ENCODE data around the gene NPIPA7. TPM values are rescaled to one million over a fixed set of nuclear protein-coding genes. Genes with fewer than 3 reads are reported as not detected.
"Not testable (repeated sequence)": the region's sequence is repeated elsewhere in the genome, so short reads cannot be mapped to it uniquely, and the experiment has no call there.

The NPIPA7 gene
- total RNA-seq (2021; fragmentation: NEBNext Ultra II Directional; extraction: Animal tissue kit (Norgen Biotek cat#: 25700)): 10 to 100 TPM in 3 of 6 experiments, 1 to 10 TPM in 3; 6.2 to 12.7 (median 9.9) TPM
- long read RNA-seq, partial matches to known transcripts: 1 of 3 reads
- long read RNA-seq, other reads (novel, unspliced or antisense): 1 of 3 reads

DNA sequence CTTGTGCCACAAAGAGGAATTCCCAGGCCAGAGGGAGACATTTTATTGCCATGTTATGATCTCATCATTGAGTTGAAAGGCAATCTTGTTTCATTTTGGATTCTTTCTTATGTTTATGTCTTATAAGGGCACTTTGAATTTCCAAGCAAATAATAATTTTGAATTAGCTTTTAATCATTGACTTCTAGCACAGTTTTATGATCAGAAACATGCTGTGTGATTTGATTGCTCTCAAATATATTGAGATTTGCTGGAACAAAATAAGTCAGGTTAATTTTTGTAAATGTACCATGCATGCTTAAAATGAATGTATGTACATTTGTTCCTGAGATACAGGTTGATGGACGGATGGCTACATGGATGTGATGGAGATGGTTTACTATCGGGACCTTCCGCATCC lies at the start of gene NPIPA7:
Gene NPIPA7, plus strand, starts transcription at position 301 of the 400 bp plus-strand sequence. CDS start 105 bp downstream, outside the sequence.
- H3K36me3 Mint-ChIP-seq (ENCODE audit: low read depth); H3K27ac Mint-ChIP-seq; H3K4me1 Mint-ChIP-seq (ENCODE audit: low read depth); H3K4me3 Mint-ChIP-seq; H3K27me3 Mint-ChIP-seq (ENCODE audit: insufficient read depth); DNase-seq; H3K9me3 Mint-ChIP-seq: not testable (repeated sequence)

DNA sequence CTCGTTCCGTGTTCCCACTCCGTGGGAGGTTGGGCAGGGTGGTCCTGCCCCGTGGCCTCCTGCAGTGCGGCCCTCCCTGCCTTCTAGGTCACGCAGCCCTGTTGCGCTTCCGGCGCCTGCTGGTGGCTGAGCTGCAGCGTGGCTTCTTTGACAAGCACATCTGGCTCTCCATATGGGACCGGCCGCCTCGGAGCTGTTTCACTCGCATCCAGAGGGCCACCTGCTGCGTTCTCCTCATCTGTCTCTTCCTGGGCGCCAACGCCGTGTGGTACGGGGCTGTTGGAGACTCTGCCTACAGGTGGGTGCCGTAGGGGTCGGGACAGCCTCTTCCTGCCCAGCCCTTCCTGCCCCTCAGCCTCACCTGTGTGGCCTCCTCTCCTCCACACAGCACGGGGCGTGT lies 47.5 kb upstream of the NPIPA7 start:
- not testable (repeated sequence) for DNase-seq; H3K36me3 Mint-ChIP-seq (ENCODE audit: low read depth); H3K27ac Mint-ChIP-seq; H3K4me1 Mint-ChIP-seq (ENCODE audit: low read depth); H3K4me3 Mint-ChIP-seq; H3K9me3 Mint-ChIP-seq; H3K27me3 Mint-ChIP-seq (ENCODE audit: insufficient read depth)

DNA sequence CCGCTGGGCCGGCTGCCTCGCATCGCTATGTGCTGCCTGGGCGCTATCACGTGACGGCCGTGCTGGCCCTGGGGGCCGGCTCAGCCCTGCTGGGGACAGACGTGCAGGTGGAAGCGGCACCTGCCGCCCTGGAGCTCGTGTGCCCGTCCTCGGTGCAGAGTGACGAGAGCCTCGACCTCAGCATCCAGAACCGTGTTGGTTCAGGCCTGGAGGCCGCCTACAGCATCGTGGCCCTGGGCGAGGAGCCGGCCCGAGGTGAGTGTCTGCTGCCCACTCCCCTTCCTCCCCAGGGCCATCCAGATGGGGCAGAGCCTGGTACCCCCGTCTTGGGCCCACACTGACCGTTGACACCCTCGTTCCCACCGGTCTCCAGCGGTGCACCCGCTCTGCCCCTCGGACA lies 21.4 kb upstream of the NPIPA7 start:
- H3K4me1 Mint-ChIP-seq (ENCODE audit: low read depth); H3K9me3 Mint-ChIP-seq; H3K27me3 Mint-ChIP-seq (ENCODE audit: insufficient read depth); H3K4me3 Mint-ChIP-seq; H3K27ac Mint-ChIP-seq; H3K36me3 Mint-ChIP-seq (ENCODE audit: low read depth); DNase-seq: not testable (repeated sequence)

DNA sequence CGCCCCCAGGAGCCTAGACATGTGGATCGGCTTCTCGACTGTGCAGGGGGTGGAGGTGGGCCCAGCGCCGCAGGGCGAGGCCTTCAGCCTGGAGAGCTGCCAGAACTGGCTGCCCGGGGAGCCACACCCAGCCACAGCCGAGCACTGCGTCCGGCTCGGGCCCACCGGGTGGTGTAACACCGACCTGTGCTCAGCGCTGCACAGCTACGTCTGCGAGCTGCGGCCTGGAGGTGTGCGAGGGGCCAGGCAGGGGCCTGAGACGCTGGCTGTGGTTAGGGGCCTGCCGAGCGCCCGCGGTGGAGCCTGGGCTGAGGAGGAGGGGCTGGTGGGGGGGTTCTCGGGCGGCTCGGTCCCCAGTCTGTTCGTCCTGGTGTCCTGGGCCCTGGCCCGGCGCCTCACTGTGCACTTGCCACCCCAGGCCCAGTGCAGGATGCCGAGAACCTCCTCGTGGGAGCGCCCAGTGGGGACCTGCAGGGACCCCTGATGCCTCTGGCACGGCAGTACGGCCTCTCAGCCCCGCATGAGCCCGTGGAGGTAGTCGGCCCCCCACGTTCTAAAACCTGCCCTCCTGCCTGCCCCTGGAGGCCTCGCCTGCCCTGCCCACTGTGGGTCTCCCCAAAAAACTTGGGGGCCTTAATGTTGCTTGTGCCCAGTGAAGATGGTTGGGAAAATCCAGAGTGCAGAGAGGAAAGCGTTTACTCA lies 20.2 kb upstream of the NPIPA7 start:
- H3K27me3 Mint-ChIP-seq (ENCODE audit: insufficient read depth); H3K4me1 Mint-ChIP-seq (ENCODE audit: low read depth); DNase-seq; H3K27ac Mint-ChIP-seq; H3K4me3 Mint-ChIP-seq; H3K9me3 Mint-ChIP-seq; H3K36me3 Mint-ChIP-seq (ENCODE audit: low read depth): not testable (repeated sequence)

DNA sequence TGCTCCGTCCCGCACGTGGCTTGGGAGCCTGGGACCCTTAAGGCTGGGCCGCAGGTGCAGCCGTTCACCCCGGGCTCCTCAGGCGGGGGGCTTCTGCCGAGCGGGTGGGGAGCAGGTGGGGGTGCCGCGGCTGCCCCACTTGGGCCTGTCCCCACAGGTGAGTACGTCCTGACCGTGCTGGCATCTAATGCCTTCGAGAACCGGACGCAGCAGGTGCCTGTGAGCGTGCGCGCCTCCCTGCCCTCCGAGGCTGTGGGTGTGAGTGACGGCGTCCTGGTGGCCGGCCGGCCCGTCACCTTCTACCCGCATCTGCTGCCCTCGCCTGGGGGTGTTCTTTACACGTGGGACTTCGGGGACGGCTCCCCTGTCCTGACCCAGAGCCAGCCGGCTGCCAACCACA lies 15.3 kb upstream of the NPIPA7 start:
- not testable (repeated sequence) for H3K4me1 Mint-ChIP-seq (ENCODE audit: low read depth); H3K36me3 Mint-ChIP-seq (ENCODE audit: low read depth); H3K4me3 Mint-ChIP-seq; H3K9me3 Mint-ChIP-seq; H3K27ac Mint-ChIP-seq; H3K27me3 Mint-ChIP-seq (ENCODE audit: insufficient read depth); DNase-seq

DNA sequence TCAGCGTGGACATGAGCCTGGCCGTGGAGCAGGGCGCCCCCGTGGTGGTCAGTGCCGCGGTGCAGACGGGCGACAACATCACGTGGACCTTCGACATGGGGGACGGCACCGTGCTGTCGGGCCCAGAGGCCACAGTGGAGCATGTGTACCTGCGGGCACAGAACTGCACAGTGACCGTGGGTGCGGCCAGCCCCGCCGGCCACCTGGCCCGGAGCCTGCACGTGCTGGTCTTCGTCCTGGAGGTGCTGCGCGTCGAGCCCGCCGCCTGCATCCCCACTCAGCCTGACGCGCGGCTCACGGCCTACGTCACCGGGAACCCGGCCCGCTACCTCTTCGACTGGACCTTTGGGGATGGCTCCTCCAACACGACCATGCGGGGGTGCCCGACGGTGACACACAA lies 14.8 kb upstream of the NPIPA7 start:
- H3K9me3 Mint-ChIP-seq; H3K4me1 Mint-ChIP-seq (ENCODE audit: low read depth); DNase-seq; H3K27ac Mint-ChIP-seq; H3K27me3 Mint-ChIP-seq (ENCODE audit: insufficient read depth); H3K4me3 Mint-ChIP-seq; H3K36me3 Mint-ChIP-seq (ENCODE audit: low read depth): not testable (repeated sequence)

DNA sequence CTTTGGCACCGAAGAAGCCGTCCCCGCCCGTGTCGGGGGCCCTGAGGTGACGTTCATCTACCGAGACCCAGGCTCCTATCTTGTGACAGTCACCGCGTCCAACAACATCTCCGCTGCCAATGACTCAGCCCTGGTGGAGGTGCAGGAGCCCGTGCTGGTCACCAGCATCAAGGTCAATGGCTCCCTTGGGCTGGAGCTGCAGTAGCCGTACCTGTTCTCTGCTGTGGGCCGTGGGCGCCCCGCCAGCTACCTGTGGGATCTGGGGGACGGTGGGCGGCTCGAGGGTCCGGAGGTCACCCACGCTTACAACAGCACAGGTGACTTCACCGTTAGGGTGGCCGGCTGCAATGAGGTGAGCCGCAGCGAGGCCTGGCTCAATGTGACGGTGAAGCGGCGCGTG lies 14.2 kb upstream of the NPIPA7 start:
- not testable (repeated sequence) for H3K4me1 Mint-ChIP-seq (ENCODE audit: low read depth); H3K27me3 Mint-ChIP-seq (ENCODE audit: insufficient read depth); H3K27ac Mint-ChIP-seq; H3K4me3 Mint-ChIP-seq; DNase-seq; H3K36me3 Mint-ChIP-seq (ENCODE audit: low read depth); H3K9me3 Mint-ChIP-seq

DNA sequence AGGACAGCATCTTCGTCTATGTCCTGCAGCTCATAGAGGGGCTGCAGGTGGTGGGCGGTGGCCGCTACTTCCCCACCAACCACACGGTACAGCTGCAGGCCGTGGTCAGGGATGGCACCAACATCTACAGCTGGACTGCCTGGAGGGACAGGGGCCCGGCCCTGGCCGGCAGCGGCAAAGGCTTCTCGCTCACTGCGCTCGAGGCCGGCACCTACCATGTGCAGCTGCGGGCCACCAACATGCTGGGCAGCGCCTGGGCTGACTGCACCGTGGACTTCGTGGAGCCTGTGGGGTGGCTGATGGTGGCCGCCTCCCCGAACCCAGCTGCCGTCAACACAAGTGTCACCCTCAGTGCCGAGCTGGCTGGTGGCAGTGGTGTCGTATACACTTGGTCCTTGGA lies 13.6 kb upstream of the NPIPA7 start:
- H3K4me1 Mint-ChIP-seq (ENCODE audit: low read depth); H3K36me3 Mint-ChIP-seq (ENCODE audit: low read depth); H3K27ac Mint-ChIP-seq; DNase-seq; H3K4me3 Mint-ChIP-seq; H3K27me3 Mint-ChIP-seq (ENCODE audit: insufficient read depth); H3K9me3 Mint-ChIP-seq: not testable (repeated sequence)

DNA sequence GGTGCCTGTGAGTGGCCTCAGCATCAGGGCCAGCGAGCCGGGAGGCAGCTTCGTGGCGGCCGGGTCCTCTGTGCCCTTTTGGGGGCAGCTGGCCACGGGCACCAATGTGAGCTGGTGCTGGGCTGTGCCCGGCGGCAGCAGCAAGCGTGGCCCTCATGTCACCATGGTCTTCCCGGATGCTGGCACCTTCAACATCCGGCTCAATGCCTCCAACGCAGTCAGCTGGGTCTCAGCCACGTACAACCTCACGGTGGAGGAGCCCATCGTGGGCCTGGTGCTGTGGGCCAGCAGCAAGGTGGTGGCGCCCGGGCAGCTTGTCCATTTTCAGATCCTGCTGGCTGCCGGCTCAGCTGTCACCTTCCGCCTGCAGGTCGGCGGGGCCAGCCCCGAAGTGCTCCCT lies 13.1 kb upstream of the NPIPA7 start:
- H3K4me1 Mint-ChIP-seq (ENCODE audit: low read depth); H3K9me3 Mint-ChIP-seq: not testable (repeated sequence)

DNA sequence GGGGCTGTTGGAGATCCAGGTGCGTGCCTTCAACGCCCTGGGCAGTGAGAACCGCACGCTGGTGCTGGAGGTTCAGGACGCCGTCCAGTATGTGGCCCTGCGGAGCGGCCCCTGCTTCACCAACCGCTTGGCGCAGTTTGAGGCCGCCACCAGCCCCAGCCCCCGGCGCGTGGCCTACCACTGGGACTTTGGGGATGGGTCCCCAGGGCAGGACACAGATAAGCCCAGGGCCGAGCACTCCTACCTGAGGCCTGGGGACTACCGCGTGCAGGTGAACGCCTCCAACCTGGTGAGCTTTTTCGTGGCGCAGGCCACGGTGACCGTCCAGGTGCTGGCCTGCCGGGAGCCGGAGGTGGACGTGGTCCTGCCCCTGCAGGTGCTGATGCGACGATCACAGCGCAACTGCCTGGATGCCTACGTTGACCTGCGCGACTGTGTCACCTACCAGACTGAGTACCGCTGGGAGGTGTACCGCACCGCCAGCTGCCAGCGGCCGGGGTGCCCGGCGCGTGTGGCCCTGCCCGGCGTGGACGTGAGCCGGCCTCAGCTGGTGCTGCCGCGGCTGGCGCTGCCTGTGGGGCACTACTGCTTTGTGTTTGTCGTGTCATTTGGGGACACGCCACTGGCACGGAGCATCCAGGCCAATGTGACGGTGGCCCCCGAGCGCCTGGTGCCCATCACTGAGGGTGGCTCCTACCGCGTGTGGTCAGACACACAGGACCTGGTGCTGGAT lies 12.2 kb upstream of the NPIPA7 start:
- not testable (repeated sequence) for H3K27ac Mint-ChIP-seq; H3K36me3 Mint-ChIP-seq (ENCODE audit: low read depth); H3K27me3 Mint-ChIP-seq (ENCODE audit: insufficient read depth)

More for the DNA sequence above, 13.1 kb upstream of the NPIPA7 start:
- not testable (repeated sequence) for H3K36me3 Mint-ChIP-seq (ENCODE audit: low read depth); H3K27ac Mint-ChIP-seq; H3K27me3 Mint-ChIP-seq (ENCODE audit: insufficient read depth); DNase-seq; H3K4me3 Mint-ChIP-seq

DNA sequence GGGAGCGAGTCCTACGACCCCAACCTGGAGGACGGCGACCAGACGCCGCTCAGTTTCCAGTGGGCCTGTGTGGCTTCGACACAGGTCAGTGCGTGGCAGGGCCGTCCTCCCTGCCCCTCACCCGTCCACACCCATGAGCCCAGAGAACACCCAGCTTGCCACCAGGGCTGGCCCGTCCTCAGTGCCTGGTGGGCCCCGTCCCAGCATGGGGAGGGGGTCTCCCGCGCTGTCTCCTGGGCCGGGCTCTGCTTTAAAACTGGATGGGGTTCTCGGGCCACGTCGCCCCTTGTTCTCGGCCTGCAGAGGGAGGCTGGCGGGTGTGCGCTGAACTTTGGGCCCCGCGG lies 11.7 kb upstream of the NPIPA7 start:
- not testable (repeated sequence) for H3K27ac Mint-ChIP-seq; H3K9me3 Mint-ChIP-seq; DNase-seq; H3K4me3 Mint-ChIP-seq; H3K27me3 Mint-ChIP-seq (ENCODE audit: insufficient read depth); H3K36me3 Mint-ChIP-seq (ENCODE audit: low read depth); H3K4me1 Mint-ChIP-seq (ENCODE audit: low read depth)

More for the DNA sequence above, 12.2 kb upstream of the NPIPA7 start:
- not testable (repeated sequence) for H3K4me1 Mint-ChIP-seq (ENCODE audit: low read depth); DNase-seq; H3K4me3 Mint-ChIP-seq; H3K9me3 Mint-ChIP-seq

DNA sequence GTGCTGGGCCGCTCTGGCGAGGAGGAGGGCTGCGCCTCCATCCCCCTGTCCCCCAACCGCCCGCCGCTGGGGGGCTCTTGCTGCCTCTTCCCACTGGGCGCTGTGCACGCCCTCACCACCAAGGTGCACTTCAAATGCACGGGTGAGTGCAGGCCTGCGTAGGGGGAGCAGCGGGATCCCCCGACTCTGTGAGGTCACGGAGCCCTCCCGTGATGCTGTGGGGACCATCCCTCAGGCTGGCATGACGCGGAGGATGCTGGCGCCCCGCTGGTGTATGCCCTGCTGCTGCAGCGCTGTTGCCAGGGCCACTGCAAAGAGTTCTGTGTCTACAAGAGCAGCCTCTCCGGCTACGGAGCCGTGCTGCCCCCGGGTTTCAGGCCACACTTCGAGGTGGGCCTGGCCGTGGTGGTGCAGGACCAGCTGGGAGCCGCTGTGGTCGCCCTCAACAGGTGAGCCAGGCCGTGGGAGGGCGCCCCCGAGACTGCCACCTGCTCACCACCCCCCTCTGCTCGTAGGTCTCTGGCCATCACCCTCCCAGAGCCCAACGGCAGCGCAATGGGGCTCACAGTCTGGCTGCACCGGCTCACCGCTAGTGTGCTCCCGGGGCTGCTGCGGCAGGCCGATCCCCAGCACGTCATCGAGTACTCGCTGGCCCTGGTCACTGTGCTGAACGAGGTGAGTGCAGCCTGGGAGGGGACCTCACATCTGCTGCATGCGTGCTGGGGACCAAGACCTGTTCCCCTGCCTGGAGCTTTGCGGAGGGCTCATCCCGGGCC lies 9.7 kb upstream of the NPIPA7 start:
- DNase-seq; H3K36me3 Mint-ChIP-seq (ENCODE audit: low read depth); H3K4me3 Mint-ChIP-seq; H3K4me1 Mint-ChIP-seq (ENCODE audit: low read depth); H3K27ac Mint-ChIP-seq; H3K27me3 Mint-ChIP-seq (ENCODE audit: insufficient read depth); H3K9me3 Mint-ChIP-seq: not testable (repeated sequence)

DNA sequence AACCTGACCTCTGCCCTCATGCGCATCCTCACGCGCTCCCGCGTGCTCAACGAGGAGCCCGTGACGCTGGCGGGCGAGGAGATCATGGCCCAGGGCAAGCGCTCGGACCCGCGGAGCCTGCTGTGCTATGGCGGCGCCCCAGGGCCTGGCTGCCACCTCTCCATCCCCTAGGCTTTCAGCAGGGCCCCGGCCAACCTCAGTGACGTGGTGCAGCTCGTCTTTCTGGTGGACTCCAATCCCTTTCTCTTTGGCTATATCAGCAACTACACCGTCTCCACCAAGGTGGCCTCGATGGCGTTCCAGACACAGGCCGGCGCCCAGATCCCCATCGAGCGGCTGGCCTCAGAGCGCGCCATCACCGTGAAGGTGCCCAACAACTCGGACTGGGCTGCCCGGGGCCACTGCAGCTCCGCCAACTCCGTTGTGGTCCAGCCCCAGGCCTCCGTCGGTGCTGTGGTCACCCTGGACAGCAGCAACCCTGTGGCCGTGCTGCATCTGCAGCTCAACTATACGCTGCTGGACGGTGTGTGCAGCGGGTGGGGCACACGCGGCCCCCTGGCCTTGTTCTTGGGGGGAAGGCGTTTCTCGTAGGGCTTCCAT lies 7.7 kb upstream of the NPIPA7 start:
- not testable (repeated sequence) for H3K4me1 Mint-ChIP-seq (ENCODE audit: low read depth); H3K27me3 Mint-ChIP-seq (ENCODE audit: insufficient read depth); H3K27ac Mint-ChIP-seq; DNase-seq; H3K36me3 Mint-ChIP-seq (ENCODE audit: low read depth); H3K4me3 Mint-ChIP-seq; H3K9me3 Mint-ChIP-seq
